Measurements from ENCODE around the gene DYNLT3. TPM values are rescaled to one million over a fixed set of nuclear protein-coding genes. Genes with fewer than 3 reads are reported as not detected.

DYNLT3 gene
- total RNA-seq, 1 experiment from 2014 or later = 19.3 TPM

- Mint-ChIP-seq H3K27ac (ENCODE audit: low read depth, unreplicated experiment) (no peak overlapping the region), H3K4me1 (ENCODE audit: insufficient read depth, unreplicated experiment) (no peaks in the 10 kb centered on the region), H3K27me3 (ENCODE audit: insufficient read depth, unreplicated experiment) (peaks cover 45% of the 10 kb centered on the region), H3K4me3 (ENCODE audit: unreplicated experiment) (no peak overlapping the region), H3K9me3 (ENCODE audit: unreplicated experiment) (no peaks in the 10 kb centered on the region), H3K36me3 (ENCODE audit: insufficient read depth, unreplicated experiment) (peaks cover 5% of the 10 kb centered on the region)
- ChIA-PET CTCF (interaction anchor here (1.0 to 1.7 kb wide), 3 partner anchors 16 to 129 kb away, joined by 3 to 7 read pairs (median 3); no protein-coding TSS in a partner anchor), POLR2A (no interaction called here)
- no TSS peak for BruUV-seq (replicated peaks)
- DNase-seq (ENCODE audit: unreplicated experiment) = no peak
- no peak for TF ChIP-seq CTCF (IDR thresholded peaks at IDR 0.05; ENCODE audit: unreplicated experiment)
- intact Hi-C loops (cut with micrococcal nuclease) = no loop called here
Observed at GRCh38 chrX:37840931-37841330, 6.4 kb downstream of the DYNLT3 start.

GRCh38 chrX:37834937-37835336 is 12.4 kb downstream of the DYNLT3 start:
- no peak overlapping the region for H3K27ac Mint-ChIP-seq (ENCODE audit: low read depth, unreplicated experiment)
- intact Hi-C loops (cut with micrococcal nuclease) = no loop called here
- H3K36me3 Mint-ChIP-seq (ENCODE audit: insufficient read depth, unreplicated experiment) = no peaks in the 10 kb centered on the region
- POLR2A ChIA-PET = no interaction called here
- H3K4me3 Mint-ChIP-seq (ENCODE audit: unreplicated experiment) = no peak overlapping the region
- H3K9me3 Mint-ChIP-seq (ENCODE audit: unreplicated experiment) = no peaks in the 10 kb centered on the region
- no peaks in the 10 kb centered on the region for H3K4me1 Mint-ChIP-seq (ENCODE audit: insufficient read depth, unreplicated experiment)
- CTCF ChIA-PET = interaction anchor here (0.6 to 0.7 kb wide), 3 partner anchors 89 to 751 kb away, joined by 3 to 4 read pairs (median 4); no protein-coding TSS in a partner anchor
- TF ChIP-seq CTCF (IDR thresholded peaks at IDR 0.05; ENCODE audit: unreplicated experiment) = no peak
- BruUV-seq (replicated peaks) = no TSS peak
- peak; percentile 9 for DNase-seq (ENCODE audit: unreplicated experiment)
- H3K27me3 Mint-ChIP-seq (ENCODE audit: insufficient read depth, unreplicated experiment) = peaks cover 15% of the 10 kb centered on the region

GRCh38 chrX:37830371-37830770 is 17.0 kb downstream of the DYNLT3 start:
- Mint-ChIP-seq H3K27ac (ENCODE audit: low read depth, unreplicated experiment) (no peak overlapping the region), H3K27me3 (ENCODE audit: insufficient read depth, unreplicated experiment) (peaks cover 16% of the 10 kb centered on the region), H3K4me1 (ENCODE audit: insufficient read depth, unreplicated experiment) (no peaks in the 10 kb centered on the region), H3K9me3 (ENCODE audit: unreplicated experiment) (no peaks in the 10 kb centered on the region), H3K4me3 (ENCODE audit: unreplicated experiment) (no peak overlapping the region), H3K36me3 (ENCODE audit: insufficient read depth, unreplicated experiment) (no peaks in the 10 kb centered on the region)
- no peak for TF ChIP-seq CTCF (IDR thresholded peaks at IDR 0.05; ENCODE audit: unreplicated experiment)
- BruUV-seq (replicated peaks) = no TSS peak
- ChIA-PET POLR2A (no interaction called here), CTCF (no interaction called here)
- intact Hi-C loops (cut with micrococcal nuclease) = no loop called here
- DNase-seq (ENCODE audit: unreplicated experiment) = no peak

- CTCF ChIA-PET = no interaction called here
- BruUV-seq (replicated peaks) = no TSS peak
- Mint-ChIP-seq H3K36me3 (ENCODE audit: insufficient read depth, unreplicated experiment) (no peaks in the 10 kb centered on the region), H3K4me3 (ENCODE audit: unreplicated experiment) (no peak overlapping the region), H3K27ac (ENCODE audit: low read depth, unreplicated experiment) (no peak overlapping the region), H3K27me3 (ENCODE audit: insufficient read depth, unreplicated experiment) (peaks cover 21% of the 10 kb centered on the region), H3K4me1 (ENCODE audit: insufficient read depth, unreplicated experiment) (no peaks in the 10 kb centered on the region), H3K9me3 (ENCODE audit: unreplicated experiment) (no peaks in the 10 kb centered on the region)
- DNase-seq (ENCODE audit: unreplicated experiment) = no peak
- intact Hi-C loops (cut with micrococcal nuclease) = loop anchor here (5.0 kb wide), 1 partner anchor 767 kb away; no protein-coding TSS in a partner anchor
- TF ChIP-seq CTCF (IDR thresholded peaks at IDR 0.05; ENCODE audit: unreplicated experiment) = no peak
- POLR2A ChIA-PET = interaction anchor here (1.0 kb wide), 1 partner anchor 265 kb away, joined by 3 read pairs; no protein-coding TSS in a partner anchor
Observed at GRCh38 chrX:37829721-37830120, 17.6 kb downstream of the DYNLT3 start.

Data from MCF 10A (cell line).